SH-SY5Y (cell line): ENCODE measurements around the gene AKT3.

Source experiments
- GATA2 ChIP-seq: IDR thresholded peaks from 2 replicates; pipeline ENCODE4 v1.6.1; 2011; ENCODE audit warnings: mild to moderate bottlenecking, low read depth, low read length
- GATA3 ChIP-seq: IDR thresholded peaks from 2 replicates; pipeline ENCODE4 v1.6.1; 2011; ENCODE audit warnings: low read depth, mild to moderate bottlenecking, low read length, moderate library complexity

GRCh38 chr1:243770860-243771259 is 79.2 kb downstream of the AKT3 start:
- TF ChIP-seq GATA2 (no peak), GATA3 (no peak)
